ENCODE measurements around the gene CEP164. TPM values are rescaled to one million over a fixed set of nuclear protein-coding genes. Genes with fewer than 3 reads are reported as not detected.

Gene CEP164
- total RNA-seq, 1 experiment from 2014 or later = 21.0 TPM

GRCh38 chr11:117444256-117444655 is 116.6 kb downstream of the CEP164 start:
- ATAC-seq (no peak), DNase-seq (ENCODE audit: low spot score) (no peak)
- Mint-ChIP-seq H3K27ac (no peak overlapping the region), H3K9me3 (no peaks in the 10 kb centered on the region), H3K4me3 (no peak overlapping the region), H3K36me3 (no peaks in the 10 kb centered on the region), H3K27me3 (ENCODE audit: low read depth) (no peaks in the 10 kb centered on the region), H3K4me1 (peaks cover 7% of the 10 kb centered on the region)
- CTCF ChIA-PET = interaction anchor here (0.6 to 4.9 kb wide), 48 partner anchors 11 to 375 kb away, joined by 3 to 84 read pairs (median 4); partner anchors contain the start of gene CEP164
- TF ChIP-seq ZNF138 (CRISPR knock-in tag; conservative IDR thresholded peaks at IDR 0.05) (no peak), ETV6 (CRISPR knock-in tag; IDR thresholded peaks at IDR 0.05) (no peak), NR3C1 (CRISPR knock-in tag; conservative IDR thresholded peaks at IDR 0.05; ENCODE audit: low read depth) (no peak), SP1 (CRISPR knock-in tag; conservative IDR thresholded peaks at IDR 0.05) (no peak), ZNF425 (CRISPR knock-in tag; conservative IDR thresholded peaks at IDR 0.05) (no peak), SMAD4 (CRISPR knock-in tag; IDR thresholded peaks at IDR 0.05) (no peak), JUN (CRISPR knock-in tag; IDR thresholded peaks at IDR 0.05) (no peak), ATF3 (CRISPR knock-in tag; conservative IDR thresholded peaks at IDR 0.05) (no peak), OVOL2 (CRISPR knock-in tag; IDR thresholded peaks at IDR 0.05; ENCODE audit: borderline replicate concordance) (no peak), FOXJ3 (CRISPR knock-in tag; IDR thresholded peaks at IDR 0.05; ENCODE audit: borderline replicate concordance) (no peak), RORB (CRISPR knock-in tag; IDR thresholded peaks at IDR 0.05) (no peak)
- TF ChIP-seq, protein P1, sequence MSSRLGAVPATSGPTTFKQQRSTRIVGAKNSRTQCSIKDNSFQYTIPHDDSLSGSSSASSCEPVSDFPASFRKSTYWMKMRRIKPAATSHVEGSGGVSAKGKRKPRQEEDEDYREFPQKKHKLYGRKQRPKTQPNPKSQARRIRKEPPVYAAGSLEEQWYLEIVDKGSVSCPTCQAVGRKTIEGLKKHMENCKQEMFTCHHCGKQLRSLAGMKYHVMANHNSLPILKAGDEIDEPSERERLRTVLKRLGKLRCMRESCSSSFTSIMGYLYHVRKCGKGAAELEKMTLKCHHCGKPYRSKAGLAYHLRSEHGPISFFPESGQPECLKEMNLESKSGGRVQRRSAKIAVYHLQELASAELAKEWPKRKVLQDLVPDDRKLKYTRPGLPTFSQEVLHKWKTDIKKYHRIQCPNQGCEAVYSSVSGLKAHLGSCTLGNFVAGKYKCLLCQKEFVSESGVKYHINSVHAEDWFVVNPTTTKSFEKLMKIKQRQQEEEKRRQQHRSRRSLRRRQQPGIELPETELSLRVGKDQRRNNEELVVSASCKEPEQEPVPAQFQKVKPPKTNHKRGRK (CRISPR knock-in tag; IDR thresholded peaks at IDR 0.05; ENCODE audit: borderline replicate concordance) = no peak
- TF ChIP-seq, protein P2, sequence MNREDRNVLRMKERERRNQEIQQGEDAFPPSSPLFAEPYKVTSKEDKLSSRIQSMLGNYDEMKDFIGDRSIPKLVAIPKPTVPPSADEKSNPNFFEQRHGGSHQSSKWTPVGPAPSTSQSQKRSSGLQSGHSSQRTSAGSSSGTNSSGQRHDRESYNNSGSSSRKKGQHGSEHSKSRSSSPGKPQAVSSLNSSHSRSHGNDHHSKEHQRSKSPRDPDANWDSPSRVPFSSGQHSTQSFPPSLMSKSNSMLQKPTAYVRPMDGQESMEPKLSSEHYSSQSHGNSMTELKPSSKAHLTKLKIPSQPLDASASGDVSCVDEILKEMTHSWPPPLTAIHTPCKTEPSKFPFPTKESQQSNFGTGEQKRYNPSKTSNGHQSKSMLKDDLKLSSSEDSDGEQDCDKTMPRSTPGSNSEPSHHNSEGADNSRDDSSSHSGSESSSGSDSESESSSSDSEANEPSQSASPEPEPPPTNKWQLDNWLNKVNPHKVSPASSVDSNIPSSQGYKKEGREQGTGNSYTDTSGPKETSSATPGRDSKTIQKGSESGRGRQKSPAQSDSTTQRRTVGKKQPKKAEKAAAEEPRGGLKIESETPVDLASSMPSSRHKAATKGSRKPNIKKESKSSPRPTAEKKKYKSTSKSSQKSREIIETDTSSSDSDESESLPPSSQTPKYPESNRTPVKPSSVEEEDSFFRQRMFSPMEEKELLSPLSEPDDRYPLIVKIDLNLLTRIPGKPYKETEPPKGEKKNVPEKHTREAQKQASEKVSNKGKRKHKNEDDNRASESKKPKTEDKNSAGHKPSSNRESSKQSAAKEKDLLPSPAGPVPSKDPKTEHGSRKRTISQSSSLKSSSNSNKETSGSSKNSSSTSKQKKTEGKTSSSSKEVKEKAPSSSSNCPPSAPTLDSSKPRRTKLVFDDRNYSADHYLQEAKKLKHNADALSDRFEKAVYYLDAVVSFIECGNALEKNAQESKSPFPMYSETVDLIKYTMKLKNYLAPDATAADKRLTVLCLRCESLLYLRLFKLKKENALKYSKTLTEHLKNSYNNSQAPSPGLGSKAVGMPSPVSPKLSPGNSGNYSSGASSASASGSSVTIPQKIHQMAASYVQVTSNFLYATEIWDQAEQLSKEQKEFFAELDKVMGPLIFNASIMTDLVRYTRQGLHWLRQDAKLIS (CRISPR knock-in tag; IDR thresholded peaks at IDR 0.05; ENCODE audit: borderline replicate concordance) = no peak
- POLR2A ChIA-PET = no interaction called here

DNA sequence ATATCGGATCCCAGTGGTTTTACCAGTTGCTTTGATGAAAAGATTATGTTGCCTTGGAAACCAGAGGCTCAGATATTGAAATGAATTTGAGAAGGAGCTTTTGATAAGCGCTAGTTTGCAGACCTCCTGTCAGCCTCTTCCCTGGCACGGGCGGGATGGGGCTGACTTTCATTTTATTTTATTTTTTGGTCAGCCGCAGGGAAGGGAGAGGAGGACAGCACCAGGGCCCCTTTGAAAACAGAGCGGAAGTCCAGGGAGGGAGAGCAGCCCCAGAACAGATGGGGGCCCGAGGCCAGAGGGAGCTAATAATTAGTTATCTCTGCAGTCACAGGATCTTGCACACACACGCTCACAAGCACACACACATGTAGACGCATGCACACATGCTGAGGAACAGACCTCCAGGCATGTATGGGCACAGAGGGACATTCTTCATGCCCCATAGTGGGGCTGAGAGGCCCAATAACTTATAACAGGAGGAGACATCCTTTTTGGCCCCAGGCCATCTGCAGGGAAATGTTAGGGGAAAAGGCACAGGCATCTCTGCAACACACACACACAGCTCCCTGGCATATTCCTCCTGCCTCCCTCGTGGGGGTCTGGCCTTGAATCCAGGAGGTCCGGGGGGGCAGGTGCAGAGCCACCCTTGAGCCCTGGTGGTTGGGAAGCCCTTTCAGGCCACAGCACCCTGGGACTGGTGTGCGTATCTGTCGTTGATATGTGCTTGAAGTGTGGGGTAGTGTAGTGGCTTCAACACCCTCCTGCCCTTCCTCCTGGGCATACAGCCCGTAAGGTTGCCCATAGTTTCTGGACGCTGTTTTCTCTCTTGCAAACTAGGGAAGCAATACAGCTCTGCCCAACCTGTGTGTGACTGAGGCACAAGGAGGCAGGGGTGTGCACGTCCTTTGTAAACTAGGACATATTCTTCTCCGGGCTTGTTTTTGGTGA is 117.3 kb downstream of the CEP164 start:
- ChIA-PET POLR2A (no interaction called here), CTCF (interaction anchor here (1.1 to 4.9 kb wide), 13 partner anchors 14 to 372 kb away, joined by 3 to 84 read pairs (median 8); no protein-coding TSS in a partner anchor)
- Mint-ChIP-seq H3K4me1 (peaks cover 7% of the 10 kb centered on the region), H3K27me3 (ENCODE audit: low read depth) (no peaks in the 10 kb centered on the region), H3K36me3 (no peaks in the 10 kb centered on the region), H3K9me3 (no peaks in the 10 kb centered on the region), H3K4me3 (no peak overlapping the region), H3K27ac (no peak overlapping the region)
- ATAC-seq = no peak
- DNase-seq (ENCODE audit: low spot score) = no peak
- no peak for TF ChIP-seq SMAD4 (CRISPR knock-in tag; IDR thresholded peaks at IDR 0.05)
- no peak for TF ChIP-seq ELF4 (CRISPR knock-in tag; IDR thresholded peaks at IDR 0.05; ENCODE audit: low read depth)
- no peak for TF ChIP-seq CREB1 (CRISPR knock-in tag; IDR thresholded peaks at IDR 0.05)
- TF ChIP-seq HMGA2 (CRISPR knock-in tag; IDR thresholded peaks at IDR 0.05) = no peak
- TF ChIP-seq FOXP4 (CRISPR knock-in tag; IDR thresholded peaks at IDR 0.05) = no peak
- TF ChIP-seq TP53 (CRISPR knock-in tag; IDR thresholded peaks at IDR 0.05) = no peak
- no peak for TF ChIP-seq ZNF532 (CRISPR knock-in tag; IDR thresholded peaks at IDR 0.05; ENCODE audit: borderline replicate concordance)
